ENCODE results near the gene SIGLEC5. TPM values are rescaled to one million over a fixed set of nuclear protein-coding genes. Genes with fewer than 3 reads are reported as not detected.
A peak's percentile ranks its signal among the peaks of the same experiment; 100 is the strongest.
"Not testable (repeated sequence)": the region's sequence is repeated elsewhere in the genome, so short reads cannot be mapped to it uniquely, and the experiment has no call there.

The SIGLEC5 gene
- total RNA-seq, 2 donors from 2014 or later, result 0.52 TPM; not detected in 1

GRCh38 chr19:51652266-51652665 lies 22.1 kb upstream of the SIGLEC5 start:
- TF ChIP-seq POLR2A (IDR thresholded peaks at IDR 0.05) (no peak), CTCF (IDR thresholded peaks at IDR 0.05) (no peak)
- Histone ChIP-seq H3K4me1 (no peaks in the 10 kb centered on the region), H3K36me3 (replicated peaks in 1 of 2; ENCODE audit: insufficient read depth in 1 of 2, low read depth in 2 of 2) (no peaks in the 10 kb centered on the region), H3K9me3 (no peaks in the 10 kb centered on the region), H3K27me3 (no peaks in the 10 kb centered on the region), H3K27ac (no peak overlapping the region), H3K4me3 (no peak overlapping the region)
- intact Hi-C loops (cut with DNase I), result loop anchor here (10.0 kb wide), 1 partner anchor 177 kb away; the partner anchor contains the start of gene CEACAM18
- WGBS, 2 donors, result 55 to 57% methylated on average over 4 of the region's 4 CpGs
- DNase-seq (no peak), ATAC-seq (no peak)

- DNase-seq, result peak in 1 of 4 donors; percentile 49
- ATAC-seq, result no peak
- H3K36me3 ChIP-seq (replicated peaks in 1 of 2; ENCODE audit: insufficient read depth in 1 of 2, low read depth in 2 of 2), result no peaks in the 10 kb centered on the region
- 49 to 63% methylated on average over 7 of the region's 7 CpGs for WGBS, 2 donors
- TF ChIP-seq POLR2A (IDR thresholded peaks at IDR 0.05) (no peak), CTCF (IDR thresholded peaks at IDR 0.05) (no peak)
- no peaks in the 10 kb centered on the region for H3K27me3 ChIP-seq
- H3K27ac ChIP-seq, result no peak overlapping the region
- H3K9me3 ChIP-seq, result no peaks in the 10 kb centered on the region
- intact Hi-C loops (cut with DNase I), result loop anchor here (10.0 kb wide), 1 partner anchor 177 kb away; the partner anchor contains the start of gene CEACAM18
- H3K4me1 ChIP-seq, result no peaks in the 10 kb centered on the region
- no peak overlapping the region for H3K4me3 ChIP-seq
These were observed 21.1 kb upstream of the SIGLEC5 start for GRCh38 chr19:51651216-51651846.

GRCh38 chr19:51647318-51647717 lies 17.1 kb upstream of the SIGLEC5 start:
- Histone ChIP-seq H3K4me3 (no peak overlapping the region), H3K4me1 (no peaks in the 10 kb centered on the region), H3K27ac (no peak overlapping the region), H3K36me3 (replicated peaks in 1 of 2; ENCODE audit: insufficient read depth in 1 of 2, low read depth in 2 of 2) (no peaks in the 10 kb centered on the region), H3K27me3 (no peaks in the 10 kb centered on the region), H3K9me3 (no peaks in the 10 kb centered on the region)
- 68 to 70% methylated on average over 5 to 6 of the region's 6 CpGs for WGBS, 2 donors
- intact Hi-C loops (cut with DNase I), result no loop called here
- no peak for ATAC-seq
- DNase-seq, result no peak
- TF ChIP-seq CTCF (IDR thresholded peaks at IDR 0.05) (no peak), POLR2A (IDR thresholded peaks at IDR 0.05) (no peak)

- H3K27me3 ChIP-seq; intact Hi-C loops (cut with DNase I); H3K9me3 ChIP-seq; H3K27ac ChIP-seq; H3K4me1 ChIP-seq; H3K4me3 ChIP-seq; H3K36me3 ChIP-seq (replicated peaks in 1 of 2; ENCODE audit: insufficient read depth in 1 of 2, low read depth in 2 of 2); ATAC-seq; DNase-seq: not testable (repeated sequence)
- WGBS, 2 donors, result 37 to 60% methylated on average over 1 to 4 of the region's 10 CpGs
These were observed 16.5 kb upstream of the SIGLEC5 start, which contains the start of gene SIGLEC14 for GRCh38 chr19:51646730-51647129. Gene SIGLEC14 (minus strand): TSS chr19:51646825. CDS start chr19:51646759, 66 bp downstream.

GRCh38 chr19:51644636-51645271 lies 14.6 kb upstream of the SIGLEC5 start:
- intact Hi-C loops (cut with DNase I), result no loop called here
- no peak overlapping the region for H3K4me3 ChIP-seq

More at GRCh38 chr19:51644636-51645271, 14.6 kb upstream of the SIGLEC5 start:
- WGBS, 2 donors, result 26 to 33% methylated on average over 10 to 11 of the region's 11 CpGs
- Histone ChIP-seq H3K9me3 (no peaks in the 10 kb centered on the region), H3K27ac (no peak overlapping the region), H3K36me3 (replicated peaks in 1 of 2; ENCODE audit: insufficient read depth in 1 of 2, low read depth in 2 of 2) (no peaks in the 10 kb centered on the region), H3K27me3 (peaks cover 0 to 5% of the 10 kb centered on the region in 2 donors), H3K4me1 (no peaks in the 10 kb centered on the region)
- ATAC-seq (no peak), DNase-seq (peak in 1 of 4 donors; percentile 32)
- TF ChIP-seq POLR2A (IDR thresholded peaks at IDR 0.05) (no peak), CTCF (IDR thresholded peaks at IDR 0.05) (no peak)

Measured in body of pancreas (tissue), 4 donors.